Neutrophil (primary cell): ENCODE measurements around the gene CABLES2.

ENCODE experiments used
- H3K27ac ChIP-seq: fragments of 200-600 bp; sonication (generic); 2 replicates; pipeline ENCODE4 v1.5.1; 2016; ENCODE audit warnings: mild to moderate bottlenecking, moderate library complexity
- H3K27me3 ChIP-seq: fragments of 200-600 bp; sonication (generic); 2 replicates; pipeline ENCODE4 v1.6.0; 2016; ENCODE audit warnings: mild to moderate bottlenecking
- H3K36me3 ChIP-seq: fragments of 200-600 bp; sonication (generic); 2 replicates; pipeline ENCODE4 v1.5.1; 2017
- H3K4me1 ChIP-seq, 2 experiments: fragments of 200-600 bp in 1 of 2; sonication (generic) in 1 of 2; 1 replicate in 1 of 2; 2 replicates in 1 of 2; pipeline versions ENCODE4 v1.5.1 to v1.6.1; 2013 to 2016; ENCODE audit warnings: low read depth in 1 of 2, low read length in 1 of 2, mild to moderate bottlenecking in 1 of 2, moderate library complexity in 1 of 2; ENCODE audit not compliant: control insufficient read depth in 1 of 2, insufficient read depth in 1 of 2
- H3K4me3 ChIP-seq, 2 experiments: fragments of 200-600 bp in 1 of 2; sonication (generic) in 1 of 2; 1 replicate in 1 of 2; 2 replicates in 1 of 2; pipeline ENCODE4 v1.5.1; 2013 to 2016; ENCODE audit warnings: low read depth in 1 of 2, low read length in 1 of 2, mild to moderate bottlenecking in 1 of 2, moderate library complexity in 1 of 2
- H3K9me3 ChIP-seq: fragments of 200-600 bp; sonication (generic); 2 replicates; pipeline ENCODE4 v1.5.1; 2016
- TF ChIP-seq, protein P1 (sequence below): fragments of 200-600 bp; sonication (generic); IDR thresholded peaks from 2 replicates; pipeline ENCODE4 v1.5.1; 2016; ENCODE audit warnings: antibody characterized with exemption

The CABLES2 gene

DNA sequence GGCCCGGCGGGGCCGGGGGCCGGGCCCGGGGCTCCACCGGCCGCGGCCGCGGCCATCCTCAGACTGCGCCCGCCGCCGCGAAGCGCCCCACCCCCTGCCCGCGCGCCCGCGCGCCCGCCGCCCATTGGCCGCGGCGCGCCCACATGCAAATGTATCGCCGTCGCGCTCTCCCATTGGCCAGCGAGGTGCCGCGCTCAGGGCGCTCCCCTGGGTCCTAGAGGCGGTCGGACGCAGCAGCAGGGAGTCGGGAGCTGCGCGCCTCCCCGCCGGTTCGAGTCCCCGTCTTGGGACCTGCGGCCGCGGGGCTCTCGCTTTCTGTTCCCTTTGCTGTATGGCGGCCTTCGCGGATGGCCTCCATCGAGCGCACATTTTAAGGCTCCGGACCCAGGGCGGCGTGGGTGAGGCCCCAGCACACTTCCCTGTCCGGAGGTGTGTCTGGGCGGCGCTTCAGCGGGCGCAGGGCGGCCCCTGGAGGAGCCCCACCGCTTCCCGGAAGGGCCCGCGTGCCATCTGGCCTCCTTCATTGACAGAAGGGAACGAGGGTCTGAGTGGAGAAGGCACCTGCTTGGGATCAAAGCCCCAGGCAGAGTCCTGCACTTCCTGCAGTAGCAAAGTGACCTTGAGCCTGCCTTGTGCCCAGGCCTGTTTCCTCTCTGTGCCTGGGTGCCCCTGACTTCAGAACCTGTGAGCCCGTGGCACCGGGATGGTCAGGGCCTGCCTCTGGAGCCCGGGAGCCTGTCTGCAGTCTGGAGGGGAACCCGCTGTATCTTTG, at the start of gene CABLES2:
CABLES2 (minus strand) TSS at position 65 of the 772 bp plus-strand sequence; CDS start at position 56, 9 bp downstream.
- peak within 1 kb of the TSS; percentile 67 for H3K27ac ChIP-seq

DNA sequence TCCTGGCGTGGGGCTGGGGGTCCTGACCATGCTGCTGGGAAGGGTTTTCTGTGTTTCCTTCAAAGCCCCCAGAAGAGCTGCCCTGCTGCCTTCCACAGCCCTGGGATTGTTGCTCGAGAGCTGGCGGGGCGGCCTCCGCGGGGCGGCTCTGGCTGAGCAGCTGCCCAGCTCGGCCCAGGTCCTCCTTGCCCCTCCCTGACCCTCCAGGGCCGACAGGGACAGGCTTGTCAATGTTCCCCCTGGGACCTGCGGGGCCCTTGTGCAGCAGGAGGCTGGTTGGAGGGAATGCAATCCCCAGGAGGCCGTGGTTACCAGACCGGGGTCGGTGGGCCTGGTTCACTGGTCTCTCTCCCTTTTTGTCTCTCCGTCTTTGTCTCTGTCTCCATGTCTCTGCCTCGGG, 48.8 kb upstream of the CABLES2 start:
- H3K9me3 ChIP-seq = no peaks in the 10 kb centered on the region
- no peak overlapping the region for H3K4me3 ChIP-seq
- H3K27ac ChIP-seq = no peak overlapping the region
- TF ChIP-seq, protein P1, sequence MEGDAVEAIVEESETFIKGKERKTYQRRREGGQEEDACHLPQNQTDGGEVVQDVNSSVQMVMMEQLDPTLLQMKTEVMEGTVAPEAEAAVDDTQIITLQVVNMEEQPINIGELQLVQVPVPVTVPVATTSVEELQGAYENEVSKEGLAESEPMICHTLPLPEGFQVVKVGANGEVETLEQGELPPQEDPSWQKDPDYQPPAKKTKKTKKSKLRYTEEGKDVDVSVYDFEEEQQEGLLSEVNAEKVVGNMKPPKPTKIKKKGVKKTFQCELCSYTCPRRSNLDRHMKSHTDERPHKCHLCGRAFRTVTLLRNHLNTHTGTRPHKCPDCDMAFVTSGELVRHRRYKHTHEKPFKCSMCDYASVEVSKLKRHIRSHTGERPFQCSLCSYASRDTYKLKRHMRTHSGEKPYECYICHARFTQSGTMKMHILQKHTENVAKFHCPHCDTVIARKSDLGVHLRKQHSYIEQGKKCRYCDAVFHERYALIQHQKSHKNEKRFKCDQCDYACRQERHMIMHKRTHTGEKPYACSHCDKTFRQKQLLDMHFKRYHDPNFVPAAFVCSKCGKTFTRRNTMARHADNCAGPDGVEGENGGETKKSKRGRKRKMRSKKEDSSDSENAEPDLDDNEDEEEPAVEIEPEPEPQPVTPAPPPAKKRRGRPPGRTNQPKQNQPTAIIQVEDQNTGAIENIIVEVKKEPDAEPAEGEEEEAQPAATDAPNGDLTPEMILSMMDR = no peak
- H3K27me3 ChIP-seq = peaks cover 71% of the 10 kb centered on the region
- H3K4me1 ChIP-seq = no peaks in the 10 kb centered on the region
- H3K36me3 ChIP-seq = no peaks in the 10 kb centered on the region

More for the DNA sequence above, at the start of gene CABLES2:
- Histone ChIP-seq H3K36me3 (peaks cover 8% of the 10 kb centered on the region), H3K4me1 (peaks cover 29 to 38% of the 10 kb centered on the region in 2 experiments), H3K27me3 (peaks cover 18% of the 10 kb centered on the region), H3K9me3 (no peaks in the 10 kb centered on the region), H3K4me3 (peak within 1 kb of the TSS; percentile 81 to 82)
- TF ChIP-seq, protein P1 = peak; percentile 77

DNA sequence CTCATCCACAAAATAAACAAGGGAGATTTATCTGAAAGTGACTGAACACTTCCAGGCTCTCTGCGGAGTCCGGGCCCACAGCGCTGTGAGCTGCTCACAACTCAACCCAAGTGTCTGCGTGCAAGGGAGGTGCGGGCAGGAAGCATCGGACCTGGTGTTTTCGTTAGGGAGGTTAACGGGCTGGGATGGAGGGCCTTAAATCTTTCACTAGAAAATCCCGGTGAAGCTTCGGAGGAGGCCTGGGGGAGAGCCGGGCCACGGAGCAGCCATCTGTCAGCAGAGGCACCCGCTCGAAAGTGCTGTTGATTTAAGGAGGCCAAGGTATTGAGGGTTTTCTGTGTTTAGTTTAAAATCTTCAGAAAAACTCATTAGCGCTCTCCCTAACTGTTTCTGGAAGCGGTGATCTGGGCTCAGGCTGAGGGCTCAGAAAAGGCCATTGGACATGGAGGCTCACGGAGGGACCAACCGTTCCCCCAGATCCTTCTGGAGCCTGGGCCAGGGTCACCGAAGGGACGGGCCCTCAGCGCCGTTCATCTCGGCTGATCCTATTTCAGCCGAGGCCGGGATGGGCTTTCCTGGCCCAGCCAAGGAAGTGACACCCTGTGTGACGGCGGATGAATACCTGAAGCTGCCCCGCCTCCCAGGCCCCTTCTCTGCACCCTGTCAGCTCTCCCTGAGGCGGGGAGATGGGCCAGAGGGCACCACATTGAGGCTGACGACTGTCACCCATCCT, 48.0 kb upstream of the CABLES2 start:
- Histone ChIP-seq H3K36me3 (no peaks in the 10 kb centered on the region), H3K4me1 (no peaks in the 10 kb centered on the region), H3K9me3 (no peaks in the 10 kb centered on the region), H3K27me3 (peaks cover 64% of the 10 kb centered on the region), H3K4me3 (no peak overlapping the region), H3K27ac (no peak overlapping the region)
- TF ChIP-seq, protein P1 = no peak

DNA sequence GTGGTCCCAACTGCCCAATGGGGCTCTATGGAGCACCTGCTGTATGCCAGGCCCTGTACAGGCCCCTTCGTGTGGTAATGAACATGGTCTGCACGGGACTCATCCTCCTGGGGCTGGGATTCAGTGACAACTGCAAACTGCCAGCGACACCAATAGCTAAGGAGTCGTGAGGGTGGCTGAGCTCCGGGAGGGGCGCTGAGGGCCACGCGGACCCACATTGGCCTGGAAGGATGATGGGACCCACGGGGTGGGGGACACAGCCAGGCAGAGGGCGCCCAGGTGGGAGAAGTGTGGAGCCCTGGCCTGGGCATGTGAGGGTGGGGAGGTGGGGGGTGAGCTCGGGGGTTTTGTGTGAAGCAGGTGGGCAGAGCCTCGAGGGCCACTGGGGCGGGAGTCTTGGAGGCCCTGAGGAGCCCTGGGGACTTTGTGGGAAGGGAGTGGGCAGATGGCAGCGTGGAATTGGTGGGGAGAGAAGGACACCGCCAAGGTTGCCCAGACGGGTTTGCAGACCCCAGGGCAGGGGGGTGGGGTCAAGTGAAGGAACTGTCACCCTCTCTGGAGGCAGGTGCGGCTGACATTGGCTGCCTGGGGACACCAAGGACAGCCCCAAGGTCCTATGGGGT, 46.2 kb upstream of the CABLES2 start:
- Histone ChIP-seq H3K4me3 (no peak overlapping the region), H3K9me3 (no peaks in the 10 kb centered on the region), H3K36me3 (no peaks in the 10 kb centered on the region), H3K4me1 (no peaks in the 10 kb centered on the region), H3K27ac (no peak overlapping the region), H3K27me3 (peaks cover 46% of the 10 kb centered on the region)
- TF ChIP-seq, protein P1 = no peak

- H3K4me1 ChIP-seq = no peaks in the 10 kb centered on the region
- H3K27me3 ChIP-seq = peaks cover 39% of the 10 kb centered on the region
- no peak overlapping the region for H3K27ac ChIP-seq
- H3K4me3 ChIP-seq = no peak overlapping the region
- no peaks in the 10 kb centered on the region for H3K36me3 ChIP-seq
- H3K9me3 ChIP-seq = no peaks in the 10 kb centered on the region
- TF ChIP-seq, protein P1 = no peak
Observed at GRCh38 chr20:62452475-62453095, 45.5 kb upstream of the CABLES2 start.
